ENCODE data around the gene ZNF891.

DNA sequence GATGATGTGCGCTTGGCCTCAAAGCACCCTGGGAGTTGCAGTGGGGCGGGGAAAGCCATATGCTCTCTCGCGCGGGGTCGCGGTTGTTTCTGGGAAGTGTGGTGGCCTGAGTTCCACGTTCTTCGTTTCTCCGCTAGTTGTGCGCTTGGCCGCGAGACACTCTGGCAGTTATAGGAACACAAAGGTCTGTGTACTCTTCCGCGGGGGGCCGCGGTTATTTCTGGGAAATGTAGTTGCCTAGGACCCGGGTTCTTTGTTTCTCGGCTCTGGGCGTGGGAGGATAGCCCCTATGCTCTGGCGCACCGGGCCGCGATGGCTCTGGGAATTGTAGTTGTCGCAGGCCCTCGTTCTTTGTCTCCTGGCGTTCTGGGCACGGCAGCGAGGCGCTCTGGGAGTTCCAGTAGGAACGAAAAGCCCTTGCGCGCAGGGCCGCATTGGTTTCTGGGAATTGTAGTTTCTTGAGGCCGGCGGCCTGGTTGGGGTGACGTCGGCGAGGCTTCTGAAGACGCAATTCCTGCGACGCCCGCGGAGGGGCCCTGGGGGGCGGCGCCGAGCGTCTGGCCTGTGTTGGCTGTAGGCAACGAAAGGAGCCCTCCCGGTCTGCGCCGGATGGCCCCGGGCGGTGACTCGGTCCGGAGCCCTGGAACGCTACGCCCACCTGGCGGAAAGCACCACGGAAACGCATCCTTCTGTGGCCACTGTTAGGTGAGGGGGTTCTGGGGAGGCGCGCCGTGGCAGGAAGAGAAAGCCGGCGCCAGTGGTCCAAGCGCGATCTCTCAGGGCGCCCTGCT, 49.5 kb downstream of the ZNF891 start, which contains the start of gene ZNF140:
- TF ChIP-seq, protein P1, sequence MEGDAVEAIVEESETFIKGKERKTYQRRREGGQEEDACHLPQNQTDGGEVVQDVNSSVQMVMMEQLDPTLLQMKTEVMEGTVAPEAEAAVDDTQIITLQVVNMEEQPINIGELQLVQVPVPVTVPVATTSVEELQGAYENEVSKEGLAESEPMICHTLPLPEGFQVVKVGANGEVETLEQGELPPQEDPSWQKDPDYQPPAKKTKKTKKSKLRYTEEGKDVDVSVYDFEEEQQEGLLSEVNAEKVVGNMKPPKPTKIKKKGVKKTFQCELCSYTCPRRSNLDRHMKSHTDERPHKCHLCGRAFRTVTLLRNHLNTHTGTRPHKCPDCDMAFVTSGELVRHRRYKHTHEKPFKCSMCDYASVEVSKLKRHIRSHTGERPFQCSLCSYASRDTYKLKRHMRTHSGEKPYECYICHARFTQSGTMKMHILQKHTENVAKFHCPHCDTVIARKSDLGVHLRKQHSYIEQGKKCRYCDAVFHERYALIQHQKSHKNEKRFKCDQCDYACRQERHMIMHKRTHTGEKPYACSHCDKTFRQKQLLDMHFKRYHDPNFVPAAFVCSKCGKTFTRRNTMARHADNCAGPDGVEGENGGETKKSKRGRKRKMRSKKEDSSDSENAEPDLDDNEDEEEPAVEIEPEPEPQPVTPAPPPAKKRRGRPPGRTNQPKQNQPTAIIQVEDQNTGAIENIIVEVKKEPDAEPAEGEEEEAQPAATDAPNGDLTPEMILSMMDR (IDR thresholded peaks at IDR 0.05) = peak in 9 of 12 donors; percentile 11 to 43 (median 28)
- TF ChIP-seq POLR2A (IDR thresholded peaks at IDR 0.05) = peak in 1 of 2 donors; percentile 60

Measured in heart left ventricle (tissue), 13 donors.